WTC11 (cell line): ENCODE results near the gene CCNH. TPM values are rescaled to one million over a fixed set of nuclear protein-coding genes. Genes with fewer than 3 reads are reported as not detected.

ENCODE experiments used
- ATAC-seq: fragments of 200-7000 bp; cut with Tn5 transposase; 2 replicates; pipeline ENCODE4 v1.10.0; 2021; ENCODE audit warnings: mild to moderate bottlenecking, moderate library complexity
- CTCF ChIA-PET: fragments of 300-600 bp; sonication (Branson Sonifier 250); formaldehyde crosslinking; loops from one replicate; lab custom pipeline; 2021; ENCODE audit warnings: antibody characterized with exemption; lab: Charles Lee
- POLR2A ChIA-PET: fragments of 350-600 bp; sonication (Branson Sonifier 250); formaldehyde crosslinking; loops from one replicate; lab custom pipeline; 2021; ENCODE audit warnings: antibody characterized with exemption; lab: Charles Lee
- DNase-seq: peaks from one replicate; pipeline ENCODE4 v3.0.0; 2021; ENCODE audit warnings: low spot score
- H3K27ac Mint-ChIP-seq: 2 replicates; pipeline ENCODE4 v1.8.0; 2021; ENCODE audit warnings: mixed read lengths
- H3K27me3 Mint-ChIP-seq: 2 replicates; pipeline ENCODE4 v1.8.0; 2021; ENCODE audit warnings: low read depth, mild to moderate bottlenecking, moderate library complexity, mixed read lengths
- H3K36me3 Mint-ChIP-seq: 2 replicates; pipeline ENCODE4 v1.8.0; 2021; ENCODE audit warnings: mixed read lengths
- H3K4me1 Mint-ChIP-seq: 2 replicates; pipeline ENCODE4 v1.8.0; 2022; ENCODE audit warnings: mixed read lengths
- H3K4me3 Mint-ChIP-seq: 2 replicates; pipeline ENCODE4 v1.8.0; 2021; ENCODE audit warnings: mild to moderate bottlenecking, moderate library complexity, mixed read lengths
- H3K9me3 Mint-ChIP-seq: 2 replicates; pipeline ENCODE4 v1.8.0; 2021; ENCODE audit warnings: mixed read lengths
- ARID4B ChIP-seq: sonication (generic); formaldehyde crosslinking; IDR thresholded peaks from 2 replicates; pipeline ENCODE4 v1.8.0; 2023; ENCODE audit warnings: missing genetic modification reagents, mild to moderate bottlenecking, borderline replicate concordance
- ELF4 ChIP-seq: sonication (generic); formaldehyde crosslinking; IDR thresholded peaks from 2 replicates; pipeline ENCODE4 v1.8.1; 2022; ENCODE audit warnings: low read depth, mild to moderate bottlenecking, moderate library complexity, missing genetic modification reagents
- ETV6 ChIP-seq: sonication (generic); formaldehyde crosslinking; IDR thresholded peaks from 2 replicates; pipeline ENCODE4 v1.8.1; 2022; ENCODE audit warnings: mild to moderate bottlenecking, missing genetic modification reagents
- FOXK1 ChIP-seq: sonication (generic); formaldehyde crosslinking; IDR thresholded peaks from 2 replicates; pipeline ENCODE4 v1.8.0; 2022; ENCODE audit warnings: mild to moderate bottlenecking, moderate library complexity, missing genetic modification reagents
- GRHL2 ChIP-seq: fragments of 250-450 bp; sonication (Bioruptor Pico); IDR thresholded peaks from 2 replicates; pipeline ENCODE4 v1.8.0; 2022; ENCODE audit warnings: mild to moderate bottlenecking, moderate library complexity; ENCODE audit not compliant: insufficient replicate concordance, severe bottlenecking
- JAZF1 ChIP-seq: fragments of 250-450 bp; sonication (Bioruptor Pico); IDR thresholded peaks from 2 replicates; pipeline ENCODE4 v1.9.0; 2021; ENCODE audit warnings: moderate library complexity, mild to moderate bottlenecking, inconsistent platforms
- JUN ChIP-seq: sonication (generic); formaldehyde crosslinking; IDR thresholded peaks from 2 replicates; pipeline ENCODE4 v1.8.0; 2023; ENCODE audit warnings: mild to moderate bottlenecking, missing genetic modification reagents
- MLX ChIP-seq: sonication (generic); formaldehyde crosslinking; IDR thresholded peaks from 2 replicates; pipeline ENCODE4 v1.8.1; 2023; ENCODE audit warnings: mild to moderate bottlenecking, missing genetic modification reagents, moderate library complexity
- MYBL2 ChIP-seq: sonication (generic); formaldehyde crosslinking; IDR thresholded peaks from 2 replicates; pipeline ENCODE4 v1.8.1; 2023; ENCODE audit warnings: mild to moderate bottlenecking, moderate library complexity, missing genetic modification reagents
- NR3C1 ChIP-seq: sonication (generic); formaldehyde crosslinking; conservative IDR thresholded peaks from 2 replicates; pipeline ENCODE4 v1.8.1; 2023; ENCODE audit warnings: low read depth, mild to moderate bottlenecking, missing genetic modification reagents
- SP1 ChIP-seq: sonication (generic); formaldehyde crosslinking; conservative IDR thresholded peaks from 2 replicates; pipeline ENCODE4 v1.8.1; 2022; ENCODE audit warnings: missing genetic modification reagents
- TCF7 ChIP-seq: sonication (generic); formaldehyde crosslinking; IDR thresholded peaks from 2 replicates; pipeline ENCODE4 v1.8.0; 2022; ENCODE audit warnings: mild to moderate bottlenecking, low read depth, missing genetic modification reagents, moderate library complexity
- TP53 ChIP-seq: sonication (generic); formaldehyde crosslinking; IDR thresholded peaks from 2 replicates; pipeline ENCODE4 v1.8.1; 2023; ENCODE audit warnings: mild to moderate bottlenecking, missing genetic modification reagents
- ZNF396 ChIP-seq: fragments of 250-450 bp; sonication (Bioruptor Pico); IDR thresholded peaks from 2 replicates; pipeline ENCODE4 v1.8.0; 2021; ENCODE audit warnings: mild to moderate bottlenecking, moderate library complexity, borderline replicate concordance
- total RNA-seq: library from RNA; stranded (reverse); gene quantifications from 3 replicates; pipeline ENCODE4 v1.2.3, GENCODE V29; 2021
- TF ChIP-seq, protein P1 (sequence below): sonication (generic); formaldehyde crosslinking; IDR thresholded peaks from 2 replicates; pipeline ENCODE4 v1.8.0; 2023; ENCODE audit warnings: missing genetic modification reagents
- TF ChIP-seq, protein P2 (sequence below): fragments of 200-600 bp; IDR thresholded peaks from 2 replicates; pipeline ENCODE4 v1.8.0; 2022; ENCODE audit warnings: antibody characterized with exemption
- TF ChIP-seq, protein P3 (sequence below): fragments of 250-450 bp; sonication (Bioruptor Pico); IDR thresholded peaks from 2 replicates; pipeline ENCODE4 v2.1.2; 2022; ENCODE audit warnings: mild to moderate bottlenecking, moderate library complexity
- TF ChIP-seq, protein P4 (sequence below): fragments of 250-450 bp; sonication (Bioruptor Pico); IDR thresholded peaks from 2 replicates; pipeline ENCODE4 v1.9.0; 2021; ENCODE audit warnings: mild to moderate bottlenecking, borderline replicate concordance

The CCNH gene
- total RNA-seq, 1 experiment from 2014 or later: 35.3 TPM

DNA sequence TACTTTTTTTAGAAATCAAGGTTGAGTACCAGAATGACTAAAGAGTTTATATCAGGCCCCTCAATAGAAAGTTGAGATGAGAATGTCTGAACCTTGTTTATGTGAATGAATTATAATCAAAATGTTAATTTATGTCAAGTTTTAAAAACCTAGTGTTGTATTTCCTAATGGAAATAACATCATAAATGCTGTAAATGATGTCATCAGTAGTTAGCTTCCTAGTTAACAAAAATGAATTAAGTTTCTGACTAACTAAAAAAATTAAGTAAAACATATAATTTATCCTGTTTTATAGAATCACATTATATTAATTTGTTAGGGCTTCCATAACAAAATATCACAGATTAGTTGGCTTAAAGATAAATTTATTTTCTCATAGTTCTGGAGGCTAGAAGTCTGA is 45.0 kb upstream of the CCNH start (continued):
- TF ChIP-seq MLX (CRISPR knock-in tag): no peak
- TF ChIP-seq SP1 (CRISPR knock-in tag): no peak
- TF ChIP-seq, protein P1, sequence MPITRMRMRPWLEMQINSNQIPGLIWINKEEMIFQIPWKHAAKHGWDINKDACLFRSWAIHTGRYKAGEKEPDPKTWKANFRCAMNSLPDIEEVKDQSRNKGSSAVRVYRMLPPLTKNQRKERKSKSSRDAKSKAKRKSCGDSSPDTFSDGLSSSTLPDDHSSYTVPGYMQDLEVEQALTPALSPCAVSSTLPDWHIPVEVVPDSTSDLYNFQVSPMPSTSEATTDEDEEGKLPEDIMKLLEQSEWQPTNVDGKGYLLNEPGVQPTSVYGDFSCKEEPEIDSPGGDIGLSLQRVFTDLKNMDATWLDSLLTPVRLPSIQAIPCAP (CRISPR knock-in tag): no peak
- no peak for TF ChIP-seq GRHL2
- TF ChIP-seq ETV6 (CRISPR knock-in tag): no peak
- TF ChIP-seq, protein P2, sequence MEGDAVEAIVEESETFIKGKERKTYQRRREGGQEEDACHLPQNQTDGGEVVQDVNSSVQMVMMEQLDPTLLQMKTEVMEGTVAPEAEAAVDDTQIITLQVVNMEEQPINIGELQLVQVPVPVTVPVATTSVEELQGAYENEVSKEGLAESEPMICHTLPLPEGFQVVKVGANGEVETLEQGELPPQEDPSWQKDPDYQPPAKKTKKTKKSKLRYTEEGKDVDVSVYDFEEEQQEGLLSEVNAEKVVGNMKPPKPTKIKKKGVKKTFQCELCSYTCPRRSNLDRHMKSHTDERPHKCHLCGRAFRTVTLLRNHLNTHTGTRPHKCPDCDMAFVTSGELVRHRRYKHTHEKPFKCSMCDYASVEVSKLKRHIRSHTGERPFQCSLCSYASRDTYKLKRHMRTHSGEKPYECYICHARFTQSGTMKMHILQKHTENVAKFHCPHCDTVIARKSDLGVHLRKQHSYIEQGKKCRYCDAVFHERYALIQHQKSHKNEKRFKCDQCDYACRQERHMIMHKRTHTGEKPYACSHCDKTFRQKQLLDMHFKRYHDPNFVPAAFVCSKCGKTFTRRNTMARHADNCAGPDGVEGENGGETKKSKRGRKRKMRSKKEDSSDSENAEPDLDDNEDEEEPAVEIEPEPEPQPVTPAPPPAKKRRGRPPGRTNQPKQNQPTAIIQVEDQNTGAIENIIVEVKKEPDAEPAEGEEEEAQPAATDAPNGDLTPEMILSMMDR: no peak
- TF ChIP-seq FOXK1 (CRISPR knock-in tag): no peak
- TF ChIP-seq, protein P3, sequence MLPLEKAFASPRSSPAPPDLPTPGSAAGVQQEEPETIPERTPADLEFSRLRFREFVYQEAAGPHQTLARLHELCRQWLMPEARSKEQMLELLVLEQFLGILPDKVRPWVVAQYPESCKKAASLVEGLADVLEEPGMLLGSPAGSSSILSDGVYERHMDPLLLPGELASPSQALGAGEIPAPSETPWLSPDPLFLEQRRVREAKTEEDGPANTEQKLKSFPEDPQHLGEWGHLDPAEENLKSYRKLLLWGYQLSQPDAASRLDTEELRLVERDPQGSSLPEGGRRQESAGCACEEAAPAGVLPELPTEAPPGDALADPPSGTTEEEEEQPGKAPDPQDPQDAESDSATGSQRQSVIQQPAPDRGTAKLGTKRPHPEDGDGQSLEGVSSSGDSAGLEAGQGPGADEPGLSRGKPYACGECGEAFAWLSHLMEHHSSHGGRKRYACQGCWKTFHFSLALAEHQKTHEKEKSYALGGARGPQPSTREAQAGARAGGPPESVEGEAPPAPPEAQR (CRISPR knock-in tag): no peak
- no peak for TF ChIP-seq JAZF1

GRCh38 chr5:87453801-87454200 is 41.1 kb upstream of the CCNH start:
- no peak for ATAC-seq
- H3K27ac Mint-ChIP-seq: no peak overlapping the region
- no peaks in the 10 kb centered on the region for H3K27me3 Mint-ChIP-seq
- no peaks in the 10 kb centered on the region for H3K9me3 Mint-ChIP-seq
- TF ChIP-seq ELF4 (CRISPR knock-in tag) (no peak), NR3C1 (CRISPR knock-in tag) (no peak), ZNF396 (CRISPR knock-in tag) (no peak), MYBL2 (CRISPR knock-in tag) (no peak), TP53 (no peak)
- TF ChIP-seq, protein P1 (CRISPR knock-in tag): no peak
- no peak for DNase-seq
- H3K4me3 Mint-ChIP-seq: no peak overlapping the region
- no peaks in the 10 kb centered on the region for H3K36me3 Mint-ChIP-seq
- POLR2A ChIA-PET: no interaction called here
- H3K4me1 Mint-ChIP-seq: no peaks in the 10 kb centered on the region; the same call in 1 of the 2 replicates
- CTCF ChIA-PET: no interaction called here

GRCh38 chr5:87452837-87453236 is 40.1 kb upstream of the CCNH start:
- no peaks in the 10 kb centered on the region for H3K4me1 Mint-ChIP-seq
- TF ChIP-seq JUN (CRISPR knock-in tag) (no peak), JAZF1 (no peak), ARID4B (CRISPR knock-in tag) (no peak), TCF7 (no peak)
- TF ChIP-seq, protein P4, sequence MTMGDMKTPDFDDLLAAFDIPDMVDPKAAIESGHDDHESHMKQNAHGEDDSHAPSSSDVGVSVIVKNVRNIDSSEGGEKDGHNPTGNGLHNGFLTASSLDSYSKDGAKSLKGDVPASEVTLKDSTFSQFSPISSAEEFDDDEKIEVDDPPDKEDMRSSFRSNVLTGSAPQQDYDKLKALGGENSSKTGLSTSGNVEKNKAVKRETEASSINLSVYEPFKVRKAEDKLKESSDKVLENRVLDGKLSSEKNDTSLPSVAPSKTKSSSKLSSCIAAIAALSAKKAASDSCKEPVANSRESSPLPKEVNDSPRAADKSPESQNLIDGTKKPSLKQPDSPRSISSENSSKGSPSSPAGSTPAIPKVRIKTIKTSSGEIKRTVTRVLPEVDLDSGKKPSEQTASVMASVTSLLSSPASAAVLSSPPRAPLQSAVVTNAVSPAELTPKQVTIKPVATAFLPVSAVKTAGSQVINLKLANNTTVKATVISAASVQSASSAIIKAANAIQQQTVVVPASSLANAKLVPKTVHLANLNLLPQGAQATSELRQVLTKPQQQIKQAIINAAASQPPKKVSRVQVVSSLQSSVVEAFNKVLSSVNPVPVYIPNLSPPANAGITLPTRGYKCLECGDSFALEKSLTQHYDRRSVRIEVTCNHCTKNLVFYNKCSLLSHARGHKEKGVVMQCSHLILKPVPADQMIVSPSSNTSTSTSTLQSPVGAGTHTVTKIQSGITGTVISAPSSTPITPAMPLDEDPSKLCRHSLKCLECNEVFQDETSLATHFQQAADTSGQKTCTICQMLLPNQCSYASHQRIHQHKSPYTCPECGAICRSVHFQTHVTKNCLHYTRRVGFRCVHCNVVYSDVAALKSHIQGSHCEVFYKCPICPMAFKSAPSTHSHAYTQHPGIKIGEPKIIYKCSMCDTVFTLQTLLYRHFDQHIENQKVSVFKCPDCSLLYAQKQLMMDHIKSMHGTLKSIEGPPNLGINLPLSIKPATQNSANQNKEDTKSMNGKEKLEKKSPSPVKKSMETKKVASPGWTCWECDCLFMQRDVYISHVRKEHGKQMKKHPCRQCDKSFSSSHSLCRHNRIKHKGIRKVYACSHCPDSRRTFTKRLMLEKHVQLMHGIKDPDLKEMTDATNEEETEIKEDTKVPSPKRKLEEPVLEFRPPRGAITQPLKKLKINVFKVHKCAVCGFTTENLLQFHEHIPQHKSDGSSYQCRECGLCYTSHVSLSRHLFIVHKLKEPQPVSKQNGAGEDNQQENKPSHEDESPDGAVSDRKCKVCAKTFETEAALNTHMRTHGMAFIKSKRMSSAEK (CRISPR knock-in tag): no peak

More at GRCh38 chr5:87452837-87453236, 40.1 kb upstream of the CCNH start:
- no peak for DNase-seq
- POLR2A ChIA-PET: no interaction called here
- no peak overlapping the region for H3K4me3 Mint-ChIP-seq
- H3K36me3 Mint-ChIP-seq: no peaks in the 10 kb centered on the region
- no peak overlapping the region for H3K27ac Mint-ChIP-seq
- no peak for ATAC-seq
- CTCF ChIA-PET: no interaction called here
- no peaks in the 10 kb centered on the region for H3K9me3 Mint-ChIP-seq
- H3K27me3 Mint-ChIP-seq: no peaks in the 10 kb centered on the region
